Stimulated activated CD4-positive, alpha-beta T cell treated with anti-CD3 and anti-CD28 coated beads, Interleukin-12 subunit alpha, Interleukin-12 subunit beta, amount 100 ng/mL, for 4 hours (primary cell): ENCODE data around the gene UNC13C.

ENCODE experiments used
- DNase-seq: peaks from one replicate; pipeline ENCODE4 v3.0.0-alpha.2; 2020

Gene UNC13C

GRCh38 chr15:54026891-54027290 is 48.6 kb downstream of the UNC13C start:
- DNase-seq, result no peak

GRCh38 chr15:54029081-54029480 is 50.8 kb downstream of the UNC13C start:
- DNase-seq, result no peak

GRCh38 chr15:54032066-54032465 is 53.8 kb downstream of the UNC13C start:
- no peak for DNase-seq

GRCh38 chr15:54033356-54033860 is 55.2 kb downstream of the UNC13C start:
- no peak for DNase-seq

- no peak for DNase-seq
These were observed 55.7 kb downstream of the UNC13C start for GRCh38 chr15:54033869-54034458.

- no peak for DNase-seq
These were observed 57.4 kb downstream of the UNC13C start for GRCh38 chr15:54035616-54036015.

GRCh38 chr15:54045397-54045796 is 67.2 kb downstream of the UNC13C start:
- no peak for DNase-seq

GRCh38 chr15:54046093-54046492 is 67.9 kb downstream of the UNC13C start:
- DNase-seq, result no peak

GRCh38 chr15:54064365-54064764 is 86.1 kb downstream of the UNC13C start:
- DNase-seq, result no peak

- no peak for DNase-seq
These were observed 88.2 kb downstream of the UNC13C start for GRCh38 chr15:54066403-54066802.

- no peak for DNase-seq
These were observed 104.7 kb downstream of the UNC13C start for GRCh38 chr15:54082836-54083492.

- DNase-seq, result no peak
These were observed 105.3 kb downstream of the UNC13C start for GRCh38 chr15:54083501-54083900.

GRCh38 chr15:54083991-54084390 is 105.8 kb downstream of the UNC13C start:
- DNase-seq, result no peak

- no peak for DNase-seq
These were observed 110.6 kb downstream of the UNC13C start for GRCh38 chr15:54088837-54089236.

- no peak for DNase-seq
These were observed 111.5 kb downstream of the UNC13C start for GRCh38 chr15:54089776-54090175.

GRCh38 chr15:54091651-54092050 is 113.4 kb downstream of the UNC13C start:
- no peak for DNase-seq

GRCh38 chr15:54094661-54095060 is 116.4 kb downstream of the UNC13C start:
- no peak for DNase-seq

- no peak for DNase-seq
These were observed 118.8 kb downstream of the UNC13C start for GRCh38 chr15:54097019-54097418.

GRCh38 chr15:54099010-54099409 is 120.8 kb downstream of the UNC13C start:
- DNase-seq, result no peak

- no peak for DNase-seq
These were observed 123.5 kb downstream of the UNC13C start for GRCh38 chr15:54101664-54102270.

GRCh38 chr15:54102704-54103103 is 124.5 kb downstream of the UNC13C start:
- DNase-seq, result no peak

- DNase-seq, result no peak
These were observed 130.8 kb downstream of the UNC13C start for GRCh38 chr15:54109014-54109413.

GRCh38 chr15:54119051-54119450 is 140.8 kb downstream of the UNC13C start:
- DNase-seq, result no peak

GRCh38 chr15:54120949-54121463 is 142.8 kb downstream of the UNC13C start:
- DNase-seq, result no peak
